Activated gamma-delta T cell treated with anti-CD3 and anti-CD28 coated beads, Interleukin-2, amount 50 U/mL, for 16 hours (primary cell): Measurements from ENCODE around the gene AFF3.

Experiments used
- DNase-seq: peaks from one replicate; pipeline ENCODE4 v3.0.0-alpha.2; 2020; ENCODE audit warnings: low read depth

AFF3 gene

GRCh38 chr2:99883358-99883757, 259.0 kb downstream of the AFF3 start:
- DNase-seq: no peak

- no peak for DNase-seq
Observed at GRCh38 chr2:99881901-99882591, 260.3 kb downstream of the AFF3 start.

- DNase-seq: no peak
Observed at GRCh38 chr2:99880964-99881294, 261.5 kb downstream of the AFF3 start.

- no peak for DNase-seq
Observed at GRCh38 chr2:99880148-99880963, 262.0 kb downstream of the AFF3 start.

- DNase-seq: no peak
Observed at GRCh38 chr2:99879481-99879880, 262.9 kb downstream of the AFF3 start.

GRCh38 chr2:99878581-99879350, 263.6 kb downstream of the AFF3 start:
- no peak for DNase-seq

GRCh38 chr2:99877963-99878362, 264.4 kb downstream of the AFF3 start:
- no peak for DNase-seq

- no peak for DNase-seq
Observed at GRCh38 chr2:99876956-99877355, 265.4 kb downstream of the AFF3 start.

GRCh38 chr2:99875627-99876201, 266.7 kb downstream of the AFF3 start:
- no peak for DNase-seq

GRCh38 chr2:99868260-99868659, 274.1 kb downstream of the AFF3 start:
- DNase-seq: no peak

GRCh38 chr2:99867770-99868169, 274.6 kb downstream of the AFF3 start:
- DNase-seq: no peak

GRCh38 chr2:99865818-99866676, 276.3 kb downstream of the AFF3 start:
- no peak for DNase-seq

GRCh38 chr2:99864561-99865553, 277.5 kb downstream of the AFF3 start:
- no peak for DNase-seq

- no peak for DNase-seq
Observed at GRCh38 chr2:99863903-99864270, 278.5 kb downstream of the AFF3 start.

GRCh38 chr2:99863236-99863902, 279.0 kb downstream of the AFF3 start:
- no peak for DNase-seq

- no peak for DNase-seq
Observed at GRCh38 chr2:99862566-99862965, 279.8 kb downstream of the AFF3 start.

- no peak for DNase-seq
Observed at GRCh38 chr2:99861376-99861760, 281.0 kb downstream of the AFF3 start.

GRCh38 chr2:99860720-99861375, 281.5 kb downstream of the AFF3 start:
- no peak for DNase-seq

- DNase-seq: no peak
Observed at GRCh38 chr2:99858951-99859596, 283.3 kb downstream of the AFF3 start.
